Type B pancreatic cell (in vitro differentiated cells): ENCODE measurements around the gene DGKE. TPM values are rescaled to one million over a fixed set of nuclear protein-coding genes. Genes with fewer than 3 reads are reported as not detected.

ENCODE experiments used
- DNase-seq: peaks from one replicate; pipeline ENCODE4 v3.0.0; 2021; ENCODE audit warnings: mixed read lengths; ENCODE audit not compliant: unreplicated experiment; ENCODE audit errors: extremely low spot score
- H3K27ac Mint-ChIP-seq: 2 replicates; pipeline ENCODE4 v1.8.0; 2021; ENCODE audit warnings: mild to moderate bottlenecking, mixed read lengths
- H3K27me3 Mint-ChIP-seq: 2 replicates; pipeline ENCODE4 v1.8.0; 2021; ENCODE audit warnings: mixed read lengths
- H3K36me3 Mint-ChIP-seq: 2 replicates; pipeline ENCODE4 v1.8.0; 2021; ENCODE audit warnings: mixed read lengths
- H3K4me1 Mint-ChIP-seq: one replicate; pipeline ENCODE4 v1.8.0; 2021; ENCODE audit warnings: mixed read lengths; ENCODE audit not compliant: unreplicated experiment
- H3K4me3 Mint-ChIP-seq: 2 replicates; pipeline ENCODE4 v1.8.0; 2021; ENCODE audit warnings: mild to moderate bottlenecking, mixed read lengths
- H3K9me3 Mint-ChIP-seq: 2 replicates; pipeline ENCODE4 v1.8.0; 2021; ENCODE audit warnings: mixed read lengths
- total RNA-seq: library from RNA; stranded (reverse); gene quantifications from 2 replicates; pipeline ENCODE4 v1.2.1, GENCODE V29; 2021; ENCODE audit warnings: low replicate concordance
- TF ChIP-seq, protein P1 (sequence below): fragments of 200-600 bp; sonication (generic); conservative IDR thresholded peaks from 2 replicates; pipeline ENCODE4 v1.5.0; 2021; ENCODE audit warnings: antibody characterized with exemption, mild to moderate bottlenecking

Gene DGKE
- total RNA-seq, 1 donor from 2014 or later = 6.9 TPM

- peaks cover 50% of the 10 kb centered on the region for H3K36me3 Mint-ChIP-seq
- peaks cover 18% of the 10 kb centered on the region for H3K4me1 Mint-ChIP-seq
- no peak overlapping the region for H3K27ac Mint-ChIP-seq
Observed at GRCh38 chr17:56899403-56899802, 65.5 kb downstream of the DGKE start.

GRCh38 chr17:56902348-56902747 lies 68.4 kb downstream of the DGKE start:
- H3K4me3 Mint-ChIP-seq = no peak overlapping the region
- peaks cover 62% of the 10 kb centered on the region for H3K36me3 Mint-ChIP-seq
- H3K27me3 Mint-ChIP-seq = no peaks in the 10 kb centered on the region

More at GRCh38 chr17:56899403-56899802, 65.5 kb downstream of the DGKE start:
- H3K27me3 Mint-ChIP-seq = no peaks in the 10 kb centered on the region
- no peak for DNase-seq
- no peak overlapping the region for H3K4me3 Mint-ChIP-seq
- TF ChIP-seq, protein P1, sequence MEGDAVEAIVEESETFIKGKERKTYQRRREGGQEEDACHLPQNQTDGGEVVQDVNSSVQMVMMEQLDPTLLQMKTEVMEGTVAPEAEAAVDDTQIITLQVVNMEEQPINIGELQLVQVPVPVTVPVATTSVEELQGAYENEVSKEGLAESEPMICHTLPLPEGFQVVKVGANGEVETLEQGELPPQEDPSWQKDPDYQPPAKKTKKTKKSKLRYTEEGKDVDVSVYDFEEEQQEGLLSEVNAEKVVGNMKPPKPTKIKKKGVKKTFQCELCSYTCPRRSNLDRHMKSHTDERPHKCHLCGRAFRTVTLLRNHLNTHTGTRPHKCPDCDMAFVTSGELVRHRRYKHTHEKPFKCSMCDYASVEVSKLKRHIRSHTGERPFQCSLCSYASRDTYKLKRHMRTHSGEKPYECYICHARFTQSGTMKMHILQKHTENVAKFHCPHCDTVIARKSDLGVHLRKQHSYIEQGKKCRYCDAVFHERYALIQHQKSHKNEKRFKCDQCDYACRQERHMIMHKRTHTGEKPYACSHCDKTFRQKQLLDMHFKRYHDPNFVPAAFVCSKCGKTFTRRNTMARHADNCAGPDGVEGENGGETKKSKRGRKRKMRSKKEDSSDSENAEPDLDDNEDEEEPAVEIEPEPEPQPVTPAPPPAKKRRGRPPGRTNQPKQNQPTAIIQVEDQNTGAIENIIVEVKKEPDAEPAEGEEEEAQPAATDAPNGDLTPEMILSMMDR = no peak
- H3K9me3 Mint-ChIP-seq = no peaks in the 10 kb centered on the region

DNA sequence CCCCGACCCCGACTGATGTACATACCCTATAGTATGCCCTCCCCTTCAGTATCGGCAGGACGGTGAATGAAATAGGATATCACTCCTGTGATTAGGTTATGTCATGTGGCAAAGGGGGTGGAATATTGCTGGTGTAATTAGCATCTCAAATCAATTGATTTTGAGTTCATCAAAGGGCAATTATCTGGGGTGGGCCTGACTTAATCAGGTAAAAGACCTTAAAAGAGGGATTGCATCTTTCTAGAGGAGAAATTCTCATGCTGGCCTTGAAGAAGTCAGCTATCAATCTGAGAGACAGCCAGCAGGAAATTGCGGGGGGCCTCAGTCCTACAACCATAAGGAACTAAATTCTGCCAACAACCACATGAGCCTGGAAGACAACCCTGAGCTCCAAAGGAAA lies 69.6 kb downstream of the DGKE start:
- DNase-seq = no peak
- no peaks in the 10 kb centered on the region for H3K9me3 Mint-ChIP-seq
- H3K4me1 Mint-ChIP-seq = no peaks in the 10 kb centered on the region
- no peaks in the 10 kb centered on the region for H3K27me3 Mint-ChIP-seq
- TF ChIP-seq, protein P1 = no peak
- no peak overlapping the region for H3K27ac Mint-ChIP-seq
- H3K4me3 Mint-ChIP-seq = no peak overlapping the region
- peaks cover 61% of the 10 kb centered on the region for H3K36me3 Mint-ChIP-seq

More at GRCh38 chr17:56902348-56902747, 68.4 kb downstream of the DGKE start:
- no peaks in the 10 kb centered on the region for H3K4me1 Mint-ChIP-seq
- H3K9me3 Mint-ChIP-seq = no peaks in the 10 kb centered on the region
- DNase-seq = no peak
- H3K27ac Mint-ChIP-seq = no peak overlapping the region
- TF ChIP-seq, protein P1 = no peak

DNA sequence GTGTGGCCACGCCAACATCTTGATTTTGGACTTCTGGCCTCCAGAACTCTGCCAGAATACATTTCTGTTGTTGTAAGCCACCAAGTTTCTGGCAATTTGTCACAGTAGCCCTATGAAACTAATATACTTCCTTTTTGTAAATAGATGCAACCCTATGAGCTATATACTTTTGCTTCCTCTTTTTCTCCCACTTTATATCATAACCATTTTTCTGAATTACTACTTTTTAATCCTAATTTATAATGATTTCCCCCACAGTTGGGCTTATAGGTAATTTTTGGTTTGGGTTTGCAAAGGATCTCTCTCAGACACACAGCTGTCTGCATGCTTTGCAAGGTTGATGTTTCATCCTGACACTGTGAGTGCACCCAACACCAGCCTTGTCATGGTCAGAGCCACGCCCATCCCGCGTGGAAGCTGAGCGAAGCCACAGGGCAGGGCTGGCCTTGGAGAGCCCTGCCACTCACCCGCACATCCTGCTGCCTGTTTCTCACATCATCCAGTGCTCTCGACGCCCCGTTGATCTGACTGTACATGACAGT lies 74.1 kb downstream of the DGKE start:
- H3K36me3 Mint-ChIP-seq = peaks cover 42% of the 10 kb centered on the region
- no peak overlapping the region for H3K27ac Mint-ChIP-seq
- peaks cover 15% of the 10 kb centered on the region for H3K4me1 Mint-ChIP-seq
- no peak overlapping the region for H3K4me3 Mint-ChIP-seq
- DNase-seq = peak; percentile 66
- no peaks in the 10 kb centered on the region for H3K9me3 Mint-ChIP-seq
- TF ChIP-seq, protein P1 = no peak
- H3K27me3 Mint-ChIP-seq = no peaks in the 10 kb centered on the region

- peaks cover 21% of the 10 kb centered on the region for H3K4me1 Mint-ChIP-seq
- TF ChIP-seq, protein P1 = no peak
- H3K36me3 Mint-ChIP-seq = peaks cover 27% of the 10 kb centered on the region
- no peak overlapping the region for H3K27ac Mint-ChIP-seq
- no peak for DNase-seq
- peaks cover 5% of the 10 kb centered on the region for H3K27me3 Mint-ChIP-seq
- no peaks in the 10 kb centered on the region for H3K9me3 Mint-ChIP-seq
- peak overlapping the region; percentile 3 for H3K4me3 Mint-ChIP-seq
Observed at GRCh38 chr17:56909742-56910508, 76.0 kb downstream of the DGKE start.
